ENCODE measurements around the gene WDFY4. TPM values are rescaled to one million over a fixed set of nuclear protein-coding genes. Genes with fewer than 3 reads are reported as not detected.

WDFY4 gene
- polyA plus RNA-seq, 1 donor from 2014 or later, result not detected

DNA sequence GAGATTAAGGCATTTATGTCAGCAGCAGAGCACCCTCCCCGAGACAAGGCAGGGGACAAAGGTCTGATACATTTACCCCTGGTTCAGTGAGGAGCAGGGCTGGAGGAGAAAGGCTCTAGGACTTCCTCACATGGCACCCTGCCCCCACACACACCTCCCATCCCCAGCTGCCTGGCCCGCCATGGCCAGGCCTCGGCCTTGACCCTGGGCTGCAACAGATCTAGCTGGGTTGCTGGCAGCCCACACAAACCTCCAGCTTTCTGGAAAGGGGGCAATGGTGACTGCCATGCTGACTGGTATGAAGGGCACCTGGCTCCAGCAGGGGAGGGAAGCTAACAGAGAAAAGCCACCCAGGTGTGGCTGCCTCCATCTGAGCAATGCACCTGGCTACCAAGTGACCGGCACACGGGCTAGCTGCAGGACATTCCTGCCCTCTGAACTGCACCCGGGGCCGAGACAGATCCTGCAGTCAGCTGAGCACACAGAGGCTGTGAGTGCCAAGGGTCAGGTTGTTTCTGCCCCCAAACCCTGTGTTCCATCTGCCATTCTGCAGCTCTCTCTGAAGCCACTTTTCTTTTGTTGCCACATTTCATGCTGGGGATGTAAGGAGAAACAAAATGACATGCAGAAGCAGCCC lies 340.8 kb downstream of the WDFY4 start:
- H3K9me3 ChIP-seq (ENCODE audit: low read length), result no peaks in the 10 kb centered on the region
- no peaks in the 10 kb centered on the region for H3K79me2 ChIP-seq (replicated peaks; ENCODE audit: insufficient read depth, low read length)
- H3K27me3 ChIP-seq (ENCODE audit: insufficient read depth, low read depth, low read length), result no peaks in the 10 kb centered on the region
- H2AFZ ChIP-seq (ENCODE audit: low read depth, low read length), result no peak overlapping the region
- no peaks in the 10 kb centered on the region for H4K20me1 ChIP-seq (ENCODE audit: insufficient read depth)
- H3K27ac ChIP-seq (ENCODE audit: low read length), result no peak overlapping the region
- H3K9ac ChIP-seq (ENCODE audit: low read length), result no peak overlapping the region
- H3K9me2 ChIP-seq (ENCODE audit: insufficient read depth, low read length), result no peaks in the 10 kb centered on the region
- H3K36me3 ChIP-seq (ENCODE audit: insufficient read depth, low read length), result no peaks in the 10 kb centered on the region
- H3K4me3 ChIP-seq (ENCODE audit: low read length), result no peak overlapping the region
- no peaks in the 10 kb centered on the region for H3F3A ChIP-seq (ENCODE audit: insufficient read depth, low read length, poor library complexity, severe bottlenecking)
- TF ChIP-seq EZH2 (IDR thresholded peaks at IDR 0.05; ENCODE audit: borderline replicate concordance, insufficient read depth, low read length, poor library complexity, severe bottlenecking), result no peak
- TF ChIP-seq RAD21 (conservative IDR thresholded peaks at IDR 0.05), result no peak
- no peak for TF ChIP-seq POLR2AphosphoS5 (IDR thresholded peaks at IDR 0.05)
- no peak for TF ChIP-seq SMC3 (conservative IDR thresholded peaks at IDR 0.05; ENCODE audit: poor library complexity)
- TF ChIP-seq, protein P1, sequence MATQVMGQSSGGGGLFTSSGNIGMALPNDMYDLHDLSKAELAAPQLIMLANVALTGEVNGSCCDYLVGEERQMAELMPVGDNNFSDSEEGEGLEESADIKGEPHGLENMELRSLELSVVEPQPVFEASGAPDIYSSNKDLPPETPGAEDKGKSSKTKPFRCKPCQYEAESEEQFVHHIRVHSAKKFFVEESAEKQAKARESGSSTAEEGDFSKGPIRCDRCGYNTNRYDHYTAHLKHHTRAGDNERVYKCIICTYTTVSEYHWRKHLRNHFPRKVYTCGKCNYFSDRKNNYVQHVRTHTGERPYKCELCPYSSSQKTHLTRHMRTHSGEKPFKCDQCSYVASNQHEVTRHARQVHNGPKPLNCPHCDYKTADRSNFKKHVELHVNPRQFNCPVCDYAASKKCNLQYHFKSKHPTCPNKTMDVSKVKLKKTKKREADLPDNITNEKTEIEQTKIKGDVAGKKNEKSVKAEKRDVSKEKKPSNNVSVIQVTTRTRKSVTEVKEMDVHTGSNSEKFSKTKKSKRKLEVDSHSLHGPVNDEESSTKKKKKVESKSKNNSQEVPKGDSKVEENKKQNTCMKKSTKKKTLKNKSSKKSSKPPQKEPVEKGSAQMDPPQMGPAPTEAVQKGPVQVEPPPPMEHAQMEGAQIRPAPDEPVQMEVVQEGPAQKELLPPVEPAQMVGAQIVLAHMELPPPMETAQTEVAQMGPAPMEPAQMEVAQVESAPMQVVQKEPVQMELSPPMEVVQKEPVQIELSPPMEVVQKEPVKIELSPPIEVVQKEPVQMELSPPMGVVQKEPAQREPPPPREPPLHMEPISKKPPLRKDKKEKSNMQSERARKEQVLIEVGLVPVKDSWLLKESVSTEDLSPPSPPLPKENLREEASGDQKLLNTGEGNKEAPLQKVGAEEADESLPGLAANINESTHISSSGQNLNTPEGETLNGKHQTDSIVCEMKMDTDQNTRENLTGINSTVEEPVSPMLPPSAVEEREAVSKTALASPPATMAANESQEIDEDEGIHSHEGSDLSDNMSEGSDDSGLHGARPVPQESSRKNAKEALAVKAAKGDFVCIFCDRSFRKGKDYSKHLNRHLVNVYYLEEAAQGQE (IDR thresholded peaks at IDR 0.05; ENCODE audit: borderline replicate concordance), result no peak
- no peak for TF ChIP-seq TAF1 (IDR thresholded peaks at IDR 0.05; ENCODE audit: low read depth)
- no peak for TF ChIP-seq CTCF (IDR thresholded peaks at IDR 0.05; ENCODE audit: poor library complexity, severe bottlenecking)
- TF ChIP-seq MXI1 (conservative IDR thresholded peaks at IDR 0.05; ENCODE audit: poor library complexity, severe bottlenecking), result no peak
- TF ChIP-seq EP300 (conservative IDR thresholded peaks at IDR 0.05; ENCODE audit: poor library complexity, severe bottlenecking), result no peak
- no peak overlapping the region for H3K4me2 ChIP-seq (ENCODE audit: low read length)

GRCh38 chr10:49028639-49029038 lies 344.0 kb downstream of the WDFY4 start:
- H3K36me3 ChIP-seq (ENCODE audit: insufficient read depth, low read length), result no peaks in the 10 kb centered on the region
- no peak for TF ChIP-seq EZH2 (IDR thresholded peaks at IDR 0.05; ENCODE audit: borderline replicate concordance, insufficient read depth, low read length, poor library complexity, severe bottlenecking)
- TF ChIP-seq TAF1 (IDR thresholded peaks at IDR 0.05; ENCODE audit: low read depth), result no peak
- TF ChIP-seq SMC3 (conservative IDR thresholded peaks at IDR 0.05; ENCODE audit: poor library complexity), result no peak
- no peak for TF ChIP-seq EP300 (conservative IDR thresholded peaks at IDR 0.05; ENCODE audit: poor library complexity, severe bottlenecking)
- TF ChIP-seq, protein P1 (IDR thresholded peaks at IDR 0.05; ENCODE audit: borderline replicate concordance), result no peak
- no peak for TF ChIP-seq MXI1 (conservative IDR thresholded peaks at IDR 0.05; ENCODE audit: poor library complexity, severe bottlenecking)
- no peak for TF ChIP-seq POLR2AphosphoS5 (IDR thresholded peaks at IDR 0.05)
- TF ChIP-seq RAD21 (conservative IDR thresholded peaks at IDR 0.05), result no peak
- no peak for TF ChIP-seq CTCF (IDR thresholded peaks at IDR 0.05; ENCODE audit: poor library complexity, severe bottlenecking)
- no peak overlapping the region for H3K27ac ChIP-seq (ENCODE audit: low read length)
- H3K27me3 ChIP-seq (ENCODE audit: insufficient read depth, low read depth, low read length), result no peaks in the 10 kb centered on the region
- H3F3A ChIP-seq (ENCODE audit: insufficient read depth, low read length, poor library complexity, severe bottlenecking), result no peaks in the 10 kb centered on the region
- no peak overlapping the region for H3K4me3 ChIP-seq (ENCODE audit: low read length)
- no peak overlapping the region for H2AFZ ChIP-seq (ENCODE audit: low read depth, low read length)
- no peaks in the 10 kb centered on the region for H3K9me3 ChIP-seq (ENCODE audit: low read length)
- no peaks in the 10 kb centered on the region for H3K9me2 ChIP-seq (ENCODE audit: insufficient read depth, low read length)
- H3K4me2 ChIP-seq (ENCODE audit: low read length), result no peak overlapping the region
- no peaks in the 10 kb centered on the region for H3K79me2 ChIP-seq (replicated peaks; ENCODE audit: insufficient read depth, low read length)
- H4K20me1 ChIP-seq (ENCODE audit: insufficient read depth), result no peaks in the 10 kb centered on the region
- H3K9ac ChIP-seq (ENCODE audit: low read length), result no peak overlapping the region
